CD14-positive monocyte (primary cell): ENCODE data around the gene PDE9A. TPM values are rescaled to one million over a fixed set of nuclear protein-coding genes. Genes with fewer than 3 reads are reported as not detected.

ENCODE experiments used
- DNase-seq, 3 donors: peaks; one replicate each; pipeline ENCODE4 v3.0.0-alpha.2; 2011 to 2022
- H2AFZ ChIP-seq: 2 replicates; pipeline ENCODE4 v1.6.0; 2012; ENCODE audit warnings: mild to moderate bottlenecking, low read depth, low read length, inconsistent platforms; ENCODE audit not compliant: insufficient read depth, poor library complexity, severe bottlenecking
- H3K27ac ChIP-seq, 2 donors: 1 replicate in 1 of 2; 2 replicates in 1 of 2; pipeline ENCODE4 v1.5.1; 2012 to 2013; ENCODE audit warnings: low read length in 2 of 2, control low read depth in 1 of 2, inconsistent platforms in 1 of 2, low read depth in 1 of 2, mild to moderate bottlenecking in 1 of 2
- H3K27me3 ChIP-seq, 2 donors: one replicate each; pipeline versions ENCODE4 v1.6.0 to v1.6.1; 2011 to 2013; ENCODE audit warnings: low read length in 2 of 2; ENCODE audit not compliant: control insufficient read depth in 2 of 2, insufficient read depth in 2 of 2
- H3K36me3 ChIP-seq, 2 donors: replicated peaks in 1 of 2; 1 replicate in 1 of 2; 2 replicates in 1 of 2; pipeline versions ENCODE4 v1.5.1 to v1.6.1; 2012 to 2013; ENCODE audit warnings: low read length in 2 of 2, control low read depth in 1 of 2, inconsistent platforms in 1 of 2, mild to moderate bottlenecking in 1 of 2; ENCODE audit not compliant: insufficient read depth in 2 of 2, control insufficient read depth in 1 of 2
- H3K4me1 ChIP-seq, 2 donors: 1 replicate in 1 of 2; 2 replicates in 1 of 2; pipeline versions ENCODE4 v1.5.1 to v1.6.1; 2012 to 2013; ENCODE audit warnings: low read length in 2 of 2, control low read depth in 1 of 2, inconsistent platforms in 1 of 2, mild to moderate bottlenecking in 1 of 2, moderate library complexity in 1 of 2; ENCODE audit not compliant: insufficient read depth in 2 of 2, control insufficient read depth in 1 of 2
- H3K4me2 ChIP-seq: replicated peaks from 2 replicates; pipeline ENCODE3; 2012; ENCODE audit warnings: low read length, moderate library complexity, mild to moderate bottlenecking; ENCODE audit not compliant: poor library complexity, severe bottlenecking; ENCODE audit errors: extremely low read depth
- H3K4me3 ChIP-seq, 3 experiments: fragments of 200-600 bp in 1 of 3; sonication (generic) in 1 of 3; replicated peaks in 1 of 3; 1 replicate in 2 of 3; 2 replicates in 1 of 3; pipeline ENCODE4 v1.5.1; 2011 to 2013; ENCODE audit warnings: low read length in 3 of 3, mild to moderate bottlenecking in 3 of 3, control low read depth in 2 of 3, low read depth in 2 of 3, inconsistent platforms in 1 of 3, moderate library complexity in 1 of 3
- H3K79me2 ChIP-seq: 2 replicates; pipeline ENCODE4 v1.6.0; 2012; ENCODE audit warnings: mild to moderate bottlenecking, control low read depth, inconsistent platforms, low read length, moderate library complexity; ENCODE audit not compliant: insufficient read depth
- H3K9ac ChIP-seq: 2 replicates; pipeline ENCODE4 v1.6.0; 2017; ENCODE audit warnings: low read length, mild to moderate bottlenecking; ENCODE audit not compliant: insufficient read depth, poor library complexity, severe bottlenecking
- H3K9me3 ChIP-seq, 2 donors: replicated peaks in 1 of 2; 1 replicate in 1 of 2; 2 replicates in 1 of 2; pipeline versions ENCODE4 v1.5.1 to v1.6.1; 2012 to 2013; ENCODE audit warnings: low read length in 2 of 2, control low read depth in 1 of 2; ENCODE audit not compliant: control insufficient read depth in 1 of 2, insufficient read depth in 1 of 2
- H4K20me1 ChIP-seq: 2 replicates; pipeline ENCODE4 v1.6.0; 2012; ENCODE audit warnings: mild to moderate bottlenecking, low read length, control low read depth, moderate library complexity; ENCODE audit not compliant: insufficient read depth
- H3K27ac Mint-ChIP-seq, 7 donors: one replicate each; pipeline ENCODE4 v1.8.0; 2020; ENCODE audit warnings: mild to moderate bottlenecking in 7 of 7, mixed read lengths in 7 of 7, moderate library complexity in 6 of 7, inconsistent platforms in 2 of 7
- H3K27me3 Mint-ChIP-seq, 3 donors: one replicate each; pipeline ENCODE4 v1.8.0; 2021 to 2022; ENCODE audit warnings: low read depth in 3 of 3, mild to moderate bottlenecking in 3 of 3, mixed read lengths in 3 of 3, moderate library complexity in 3 of 3, inconsistent platforms in 1 of 3
- H3K36me3 Mint-ChIP-seq, 2 donors: one replicate each; pipeline ENCODE4 v1.8.0; 2020; ENCODE audit warnings: mixed read lengths in 2 of 2, inconsistent platforms in 1 of 2, mild to moderate bottlenecking in 1 of 2
- H3K4me1 Mint-ChIP-seq: one replicate; pipeline ENCODE4 v1.8.0; 2020; ENCODE audit warnings: mild to moderate bottlenecking, mixed read lengths
- H3K4me3 Mint-ChIP-seq, 2 donors: one replicate each; pipeline ENCODE4 v1.8.0; 2020; ENCODE audit warnings: mild to moderate bottlenecking in 2 of 2, mixed read lengths in 2 of 2, moderate library complexity in 1 of 2
- H3K9me3 Mint-ChIP-seq, 7 donors: one replicate each; pipeline ENCODE4 v1.8.0; 2020 to 2022; ENCODE audit warnings: mixed read lengths in 7 of 7, mild to moderate bottlenecking in 6 of 7, moderate library complexity in 6 of 7, inconsistent platforms in 2 of 7
- CTCF ChIP-seq: fragments of 200-600 bp; IDR thresholded peaks from one replicate; pipeline ENCODE4 v1.8.0; 2022; ENCODE audit warnings: antibody characterized with exemption, mild to moderate bottlenecking
- WGBS: methylation state at CpG from one replicate; pipeline ENCODE4 v1.1.5; 2013; ENCODE audit warnings: missing lambda C conversion rate; ENCODE audit not compliant: insufficient coverage; 5-methylcytosine and 5-hydroxymethylcytosine counted together
- intact Hi-C, 2 donors: fragments of 100-400 bp; cut with micrococcal nuclease; formaldehyde crosslinking; loops; one replicate each; pipeline versions ENCODE4 v1.15.0 to v1.15.1; 2023
- polyA plus RNA-seq, 3 donors: library from polyadenylated mRNA; depleted of rRNA in 1 of 3; unstranded in 2 of 3; stranded (reverse) in 1 of 3; fragments of 300-500 nt in 2 of 3; fragments of >200 nt in 1 of 3; fragmentation: Illumina TruSeq in 2 of 3; gene quantifications; 1 replicate in 2 of 3; 2 replicates in 1 of 3; pipeline ENCODE4 v1.2.3, GENCODE V29; 2012 to 2021

The PDE9A gene
- polyA plus RNA-seq, 3 donors, result 0.05 to 0.52 TPM; not detected in 1

- H3K27ac ChIP-seq, result no peak overlapping the region
- H3K27me3 ChIP-seq, result peaks cover 3 to 21% of the 10 kb centered on the region in 2 donors
- no peak overlapping the region for H3K9ac ChIP-seq
- Mint-ChIP-seq H3K36me3 (peaks cover 0 to 2% of the 10 kb centered on the region in 2 donors), H3K27ac (no peak overlapping the region), H3K27me3 (peaks cover 21 to 33% (median 24%) of the 10 kb centered on the region in 3 donors), H3K4me3 (no peak overlapping the region), H3K4me1 (peaks cover 10% of the 10 kb centered on the region), H3K9me3 (peaks cover 0 to 5% (median 3%) of the 10 kb centered on the region in 7 donors)
- TF ChIP-seq CTCF, result no peak
- no peak overlapping the region for H3K4me3 ChIP-seq
- H3K4me2 ChIP-seq, result no peak overlapping the region
- no peaks in the 10 kb centered on the region for H4K20me1 ChIP-seq
- no peaks in the 10 kb centered on the region for H3K36me3 ChIP-seq
- WGBS, result 94% methylated on average over 7 of the region's 8 CpGs
- peaks cover 6 to 9% of the 10 kb centered on the region in 2 donors for H3K4me1 ChIP-seq
- no peak for DNase-seq
- no peaks in the 10 kb centered on the region for H3K9me3 ChIP-seq
- no peak overlapping the region for H2AFZ ChIP-seq
- intact Hi-C loops, result no loop called here
- no peaks in the 10 kb centered on the region for H3K79me2 ChIP-seq
Observed at GRCh38 chr21:42648606-42649005, 4.8 kb upstream of the PDE9A start.

GRCh38 chr21:42649122-42650032 lies 4.0 kb upstream of the PDE9A start:
- Histone ChIP-seq H3K79me2 (no peaks in the 10 kb centered on the region), H3K4me1 (peaks cover 9 to 14% of the 10 kb centered on the region in 2 donors), H3K27ac (no peak overlapping the region), H3K9ac (no peak overlapping the region), H3K4me2 (no peak overlapping the region), H3K9me3 (peaks cover 0 to 2% of the 10 kb centered on the region in 2 donors), H3K36me3 (no peaks in the 10 kb centered on the region), H4K20me1 (no peaks in the 10 kb centered on the region), H2AFZ (no peak overlapping the region), H3K27me3 (peaks cover 5 to 24% of the 10 kb centered on the region in 2 donors), H3K4me3 (no peak overlapping the region)
- no peak for DNase-seq
- Mint-ChIP-seq H3K9me3 (peaks cover 0 to 5% (median 3%) of the 10 kb centered on the region in 7 donors), H3K4me3 (no peak overlapping the region), H3K4me1 (peaks cover 11% of the 10 kb centered on the region), H3K36me3 (peaks cover 0 to 2% of the 10 kb centered on the region in 2 donors), H3K27me3 (peaks cover 22 to 38% (median 27%) of the 10 kb centered on the region in 3 donors), H3K27ac (no peak overlapping the region)
- 95% methylated on average over 18 of the region's 24 CpGs for WGBS
- intact Hi-C loops, result loop anchor here in 1 of 2 donors (5.0 kb wide), 1 partner anchor 168 kb away; no protein-coding TSS in a partner anchor
- no peak for TF ChIP-seq CTCF
